Measurements from ENCODE around the gene ICAM4.

ICAM4 gene

DNA sequence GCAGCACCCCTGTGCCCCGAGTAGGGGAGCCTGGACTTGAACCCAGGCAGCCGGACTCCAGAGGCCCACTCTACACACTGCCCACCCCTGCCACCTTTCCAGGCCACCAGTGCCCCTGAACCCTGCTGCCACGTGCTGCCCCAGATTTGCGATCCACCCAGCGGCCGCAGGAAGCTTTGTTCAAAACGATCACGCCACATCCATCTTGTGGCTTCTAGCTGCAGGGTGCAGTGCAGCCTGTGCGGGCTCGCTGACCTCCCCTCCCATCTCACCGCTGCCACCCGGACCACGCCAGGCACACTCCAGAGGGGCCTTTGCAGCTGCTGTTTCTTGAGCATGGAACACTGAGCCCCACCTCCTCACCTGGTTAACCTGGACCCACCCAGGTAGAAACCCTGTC, 42.8 kb downstream of the ICAM4 start:
- TF ChIP-seq ZNF70 (CRISPR knock-in tag; IDR thresholded peaks at IDR 0.05) (no peak), ARNTL (CRISPR knock-in tag; IDR thresholded peaks at IDR 0.05; ENCODE audit: borderline replicate concordance, low read depth) (no peak)
- TF ChIP-seq, protein P1, sequence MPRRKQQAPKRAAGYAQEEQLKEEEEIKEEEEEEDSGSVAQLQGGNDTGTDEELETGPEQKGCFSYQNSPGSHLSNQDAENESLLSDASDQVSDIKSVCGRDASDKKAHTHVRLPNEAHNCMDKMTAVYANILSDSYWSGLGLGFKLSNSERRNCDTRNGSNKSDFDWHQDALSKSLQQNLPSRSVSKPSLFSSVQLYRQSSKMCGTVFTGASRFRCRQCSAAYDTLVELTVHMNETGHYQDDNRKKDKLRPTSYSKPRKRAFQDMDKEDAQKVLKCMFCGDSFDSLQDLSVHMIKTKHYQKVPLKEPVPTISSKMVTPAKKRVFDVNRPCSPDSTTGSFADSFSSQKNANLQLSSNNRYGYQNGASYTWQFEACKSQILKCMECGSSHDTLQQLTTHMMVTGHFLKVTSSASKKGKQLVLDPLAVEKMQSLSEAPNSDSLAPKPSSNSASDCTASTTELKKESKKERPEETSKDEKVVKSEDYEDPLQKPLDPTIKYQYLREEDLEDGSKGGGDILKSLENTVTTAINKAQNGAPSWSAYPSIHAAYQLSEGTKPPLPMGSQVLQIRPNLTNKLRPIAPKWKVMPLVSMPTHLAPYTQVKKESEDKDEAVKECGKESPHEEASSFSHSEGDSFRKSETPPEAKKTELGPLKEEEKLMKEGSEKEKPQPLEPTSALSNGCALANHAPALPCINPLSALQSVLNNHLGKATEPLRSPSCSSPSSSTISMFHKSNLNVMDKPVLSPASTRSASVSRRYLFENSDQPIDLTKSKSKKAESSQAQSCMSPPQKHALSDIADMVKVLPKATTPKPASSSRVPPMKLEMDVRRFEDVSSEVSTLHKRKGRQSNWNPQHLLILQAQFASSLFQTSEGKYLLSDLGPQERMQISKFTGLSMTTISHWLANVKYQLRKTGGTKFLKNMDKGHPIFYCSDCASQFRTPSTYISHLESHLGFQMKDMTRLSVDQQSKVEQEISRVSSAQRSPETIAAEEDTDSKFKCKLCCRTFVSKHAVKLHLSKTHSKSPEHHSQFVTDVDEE (CRISPR knock-in tag; IDR thresholded peaks at IDR 0.05): no peak
- ATAC-seq: no peak

DNA sequence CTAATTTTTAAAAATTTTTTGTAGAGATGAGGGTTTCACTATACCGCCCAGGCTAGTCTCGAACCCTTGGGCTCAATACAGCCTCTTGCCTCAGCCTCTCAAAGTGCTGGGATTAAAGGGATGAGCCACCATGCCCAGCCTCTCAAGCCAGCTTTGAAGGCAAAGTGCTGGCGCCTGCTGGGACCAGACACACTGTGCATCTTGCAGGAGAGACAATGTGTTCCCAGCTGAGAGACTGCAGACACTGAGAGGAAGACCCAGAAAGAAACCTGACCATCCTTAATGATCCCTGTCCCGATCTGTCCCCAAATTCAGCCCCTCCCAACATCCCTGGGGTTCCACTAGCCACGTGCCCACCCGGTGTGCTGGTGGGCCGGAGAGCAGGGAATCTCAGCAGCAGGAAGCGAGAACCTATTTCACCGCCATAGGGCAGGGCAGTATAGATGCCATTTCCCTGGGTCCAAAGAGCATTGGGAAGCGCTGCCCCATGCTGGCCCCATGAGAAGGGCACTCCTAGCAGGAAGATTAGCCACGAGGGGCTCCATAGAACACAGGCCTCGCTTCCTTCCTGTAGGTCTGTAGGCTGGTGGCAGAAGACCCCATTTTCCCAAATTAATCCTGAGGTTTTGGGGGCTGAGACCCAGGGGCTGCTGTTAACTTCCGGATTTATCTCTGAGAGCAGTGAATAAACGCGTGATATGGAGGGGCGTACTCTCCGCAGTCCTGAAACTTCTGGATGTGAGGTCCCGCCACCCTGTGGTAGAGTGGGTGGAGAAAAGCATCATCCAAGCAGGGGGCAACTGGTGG, 45.6 kb downstream of the ICAM4 start:
- TF ChIP-seq GLIS3 (CRISPR knock-in tag; IDR thresholded peaks at IDR 0.05) (no peak), SNAI2 (CRISPR knock-in tag; IDR thresholded peaks at IDR 0.05) (no peak), RARB (CRISPR knock-in tag; IDR thresholded peaks at IDR 0.05) (no peak), ZC3H10 (CRISPR knock-in tag; IDR thresholded peaks at IDR 0.05) (no peak), ARNTL (CRISPR knock-in tag; IDR thresholded peaks at IDR 0.05; ENCODE audit: borderline replicate concordance, low read depth) (no peak), ZFP3 (CRISPR knock-in tag; IDR thresholded peaks at IDR 0.05) (no peak), ZNF565 (CRISPR knock-in tag; conservative IDR thresholded peaks at IDR 0.05; ENCODE audit: low read depth) (no peak), OSR1 (CRISPR knock-in tag; IDR thresholded peaks at IDR 0.05) (no peak), ISL1 (CRISPR knock-in tag; IDR thresholded peaks at IDR 0.05) (no peak), TCF4 (CRISPR knock-in tag; IDR thresholded peaks at IDR 0.05; ENCODE audit: borderline replicate concordance) (no peak), BACH2 (CRISPR knock-in tag; IDR thresholded peaks at IDR 0.05; ENCODE audit: borderline replicate concordance) (no peak), ESRRG (CRISPR knock-in tag; IDR thresholded peaks at IDR 0.05) (no peak), ZFP30 (CRISPR knock-in tag; IDR thresholded peaks at IDR 0.05) (no peak)
- TF ChIP-seq, protein P2, sequence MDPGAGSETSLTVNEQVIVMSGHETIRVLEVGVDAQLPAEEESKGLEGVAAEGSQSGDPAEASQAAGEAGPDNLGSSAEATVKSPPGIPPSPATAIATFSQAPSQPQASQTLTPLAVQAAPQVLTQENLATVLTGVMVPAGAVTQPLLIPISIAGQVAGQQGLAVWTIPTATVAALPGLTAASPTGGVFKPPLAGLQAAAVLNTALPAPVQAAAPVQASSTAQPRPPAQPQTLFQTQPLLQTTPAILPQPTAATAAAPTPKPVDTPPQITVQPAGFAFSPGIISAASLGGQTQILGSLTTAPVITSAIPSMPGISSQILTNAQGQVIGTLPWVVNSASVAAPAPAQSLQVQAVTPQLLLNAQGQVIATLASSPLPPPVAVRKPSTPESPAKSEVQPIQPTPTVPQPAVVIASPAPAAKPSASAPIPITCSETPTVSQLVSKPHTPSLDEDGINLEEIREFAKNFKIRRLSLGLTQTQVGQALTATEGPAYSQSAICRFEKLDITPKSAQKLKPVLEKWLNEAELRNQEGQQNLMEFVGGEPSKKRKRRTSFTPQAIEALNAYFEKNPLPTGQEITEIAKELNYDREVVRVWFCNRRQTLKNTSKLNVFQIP (CRISPR knock-in tag; IDR thresholded peaks at IDR 0.05; ENCODE audit: borderline replicate concordance, low read depth): no peak
- TF ChIP-seq, protein P1 (CRISPR knock-in tag; IDR thresholded peaks at IDR 0.05): no peak
- ATAC-seq: no peak; the same call in 2 of the 3 replicates

DNA sequence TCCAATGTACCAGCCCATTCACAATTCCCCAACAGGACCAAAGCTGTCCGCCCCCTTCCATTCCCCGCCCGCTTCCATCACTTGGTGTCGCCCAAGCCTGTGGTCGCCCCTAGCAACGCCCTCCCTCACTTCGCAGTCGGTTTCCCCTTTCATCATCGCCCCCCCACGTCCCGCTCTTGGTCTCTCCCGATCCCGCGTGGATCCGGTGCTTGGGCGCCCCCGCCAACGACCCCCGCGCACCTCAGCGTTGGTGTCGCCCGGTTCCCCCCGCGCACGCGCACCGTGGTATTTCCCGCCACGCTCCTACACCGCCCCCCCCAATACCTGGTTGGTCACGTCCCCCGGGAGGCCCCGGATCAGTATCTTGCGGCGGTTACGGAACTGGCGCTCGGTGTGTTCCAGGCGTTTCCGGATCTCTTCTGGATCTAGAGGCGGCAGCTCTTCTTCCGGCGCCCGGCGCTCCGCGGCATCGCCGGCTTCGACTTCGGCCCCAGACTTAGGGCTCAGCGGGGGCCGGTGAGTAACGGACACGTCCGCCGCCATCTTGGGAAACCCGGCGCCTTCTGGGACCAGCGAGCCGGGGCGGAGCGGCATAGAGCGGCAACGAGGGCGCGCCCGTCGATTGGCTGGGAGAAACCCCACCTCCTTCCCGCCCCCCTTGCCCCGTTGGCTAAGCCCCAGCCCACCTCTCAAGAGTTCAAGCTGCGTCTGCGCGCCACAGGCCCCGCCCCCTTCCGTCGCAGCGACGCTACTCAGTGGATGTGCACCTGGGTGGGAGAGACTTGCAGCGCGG, 46.4 kb downstream of the ICAM4 start, which contains the start of gene RAVER1:
TSS of gene RAVER1 (minus strand) at position 565 of the 793 bp plus-strand sequence. CDS start at position 543, 22 bp downstream.
- TF ChIP-seq PPARA (CRISPR knock-in tag; IDR thresholded peaks at IDR 0.05; ENCODE audit: borderline replicate concordance) (no peak), ISL1 (CRISPR knock-in tag; IDR thresholded peaks at IDR 0.05) (no peak), ZC3H10 (CRISPR knock-in tag; IDR thresholded peaks at IDR 0.05) (no peak), ARNTL (CRISPR knock-in tag; IDR thresholded peaks at IDR 0.05; ENCODE audit: borderline replicate concordance, low read depth) (no peak), ZFP30 (CRISPR knock-in tag; IDR thresholded peaks at IDR 0.05) (no peak), ZNF70 (CRISPR knock-in tag; IDR thresholded peaks at IDR 0.05) (no peak), BACH2 (CRISPR knock-in tag; IDR thresholded peaks at IDR 0.05; ENCODE audit: borderline replicate concordance) (no peak)
- TF ChIP-seq, protein P3, sequence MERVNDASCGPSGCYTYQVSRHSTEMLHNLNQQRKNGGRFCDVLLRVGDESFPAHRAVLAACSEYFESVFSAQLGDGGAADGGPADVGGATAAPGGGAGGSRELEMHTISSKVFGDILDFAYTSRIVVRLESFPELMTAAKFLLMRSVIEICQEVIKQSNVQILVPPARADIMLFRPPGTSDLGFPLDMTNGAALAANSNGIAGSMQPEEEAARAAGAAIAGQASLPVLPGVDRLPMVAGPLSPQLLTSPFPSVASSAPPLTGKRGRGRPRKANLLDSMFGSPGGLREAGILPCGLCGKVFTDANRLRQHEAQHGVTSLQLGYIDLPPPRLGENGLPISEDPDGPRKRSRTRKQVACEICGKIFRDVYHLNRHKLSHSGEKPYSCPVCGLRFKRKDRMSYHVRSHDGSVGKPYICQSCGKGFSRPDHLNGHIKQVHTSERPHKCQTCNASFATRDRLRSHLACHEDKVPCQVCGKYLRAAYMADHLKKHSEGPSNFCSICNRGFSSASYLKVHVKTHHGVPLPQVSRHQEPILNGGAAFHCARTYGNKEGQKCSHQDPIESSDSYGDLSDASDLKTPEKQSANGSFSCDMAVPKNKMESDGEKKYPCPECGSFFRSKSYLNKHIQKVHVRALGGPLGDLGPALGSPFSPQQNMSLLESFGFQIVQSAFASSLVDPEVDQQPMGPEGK (CRISPR knock-in tag; IDR thresholded peaks at IDR 0.05; ENCODE audit: borderline replicate concordance): 0 out of 2 replicates have a peak, but pooled peaks have one; percentile 18
- TF ChIP-seq, protein P1 (CRISPR knock-in tag; IDR thresholded peaks at IDR 0.05): 0 out of 2 replicates have a peak, but pooled peaks have one; percentile 24
- peak; percentile 87 for ATAC-seq
